Measurements from ENCODE around the gene TBC1D9B.

Gene TBC1D9B

DNA sequence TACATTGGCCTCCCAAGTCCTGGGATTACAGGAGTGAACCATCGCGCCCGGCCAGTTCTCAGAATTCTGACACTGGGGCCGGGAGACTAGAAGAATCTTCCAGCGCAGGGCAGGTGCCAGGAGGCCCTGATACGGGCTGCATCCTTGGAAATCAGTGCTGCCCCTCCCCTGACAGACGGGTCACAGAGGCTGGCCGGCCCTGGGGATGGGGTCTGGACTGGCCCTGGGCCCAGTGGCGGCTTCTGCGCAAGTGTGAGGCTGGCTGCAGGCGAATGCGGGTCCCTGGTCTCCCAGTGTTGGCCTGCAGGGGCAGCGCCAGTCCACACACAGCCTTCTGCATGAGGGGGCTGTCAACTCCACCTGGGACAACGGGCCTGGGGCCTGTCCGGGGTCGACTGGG is 831 bp upstream of the TBC1D9B start:
- DNase-seq (ENCODE audit: low read depth in 3 of 3, low spot score in 1 of 3): no peak

GRCh38 chr5:179906795-179907555 is 722 bp downstream of the TBC1D9B start:
- DNase-seq (ENCODE audit: low read depth in 3 of 3, low spot score in 1 of 3): peak in 1 of 3 donors; percentile 15

DNA sequence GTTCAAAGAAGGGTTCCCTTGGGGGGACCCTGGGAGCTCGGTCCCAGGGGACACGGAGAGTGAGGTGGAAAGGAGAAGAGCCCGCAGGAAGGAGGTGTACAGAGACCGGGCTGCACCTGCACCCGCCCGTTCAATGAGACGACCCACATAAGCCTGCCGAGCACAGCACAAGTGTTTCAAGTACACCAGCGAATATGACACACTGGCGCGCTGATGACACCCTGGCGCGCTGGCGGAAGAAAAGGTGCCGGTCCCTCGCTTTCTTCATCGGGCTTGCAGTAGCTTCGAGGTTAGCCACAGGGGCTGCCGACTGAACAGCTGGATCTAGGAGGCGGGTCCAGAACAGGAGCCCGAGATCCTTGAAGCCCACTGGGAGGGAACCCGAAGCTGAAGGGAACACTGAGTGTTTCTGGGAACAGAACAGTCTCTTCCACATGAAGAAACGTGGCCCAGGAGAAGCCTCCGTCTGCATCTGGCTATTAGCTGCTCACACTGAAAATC is 1.4 kb downstream of the TBC1D9B start:
- DNase-seq (ENCODE audit: low read depth in 3 of 3, low spot score in 1 of 3): no peak

DNA sequence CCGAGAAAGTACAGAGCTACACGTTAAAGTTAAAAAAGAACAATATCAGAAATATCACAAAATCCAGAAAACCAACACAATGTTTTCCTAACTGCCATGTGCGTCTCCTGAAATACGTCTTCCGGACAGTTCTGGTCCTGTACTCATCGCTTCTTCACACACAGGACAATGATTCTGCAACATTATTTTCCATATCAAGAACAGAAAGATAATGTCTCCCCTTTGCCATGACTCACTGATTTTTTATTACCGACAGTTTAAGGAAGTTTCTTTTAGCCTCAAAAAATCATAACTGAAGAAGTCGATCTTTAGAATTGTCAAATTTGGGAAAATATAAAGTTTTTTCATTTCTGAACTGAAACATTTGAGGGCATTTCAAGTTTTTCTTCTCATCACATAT is 2.5 kb downstream of the TBC1D9B start:
- DNase-seq (ENCODE audit: low read depth in 3 of 3, low spot score in 1 of 3): no peak

DNA sequence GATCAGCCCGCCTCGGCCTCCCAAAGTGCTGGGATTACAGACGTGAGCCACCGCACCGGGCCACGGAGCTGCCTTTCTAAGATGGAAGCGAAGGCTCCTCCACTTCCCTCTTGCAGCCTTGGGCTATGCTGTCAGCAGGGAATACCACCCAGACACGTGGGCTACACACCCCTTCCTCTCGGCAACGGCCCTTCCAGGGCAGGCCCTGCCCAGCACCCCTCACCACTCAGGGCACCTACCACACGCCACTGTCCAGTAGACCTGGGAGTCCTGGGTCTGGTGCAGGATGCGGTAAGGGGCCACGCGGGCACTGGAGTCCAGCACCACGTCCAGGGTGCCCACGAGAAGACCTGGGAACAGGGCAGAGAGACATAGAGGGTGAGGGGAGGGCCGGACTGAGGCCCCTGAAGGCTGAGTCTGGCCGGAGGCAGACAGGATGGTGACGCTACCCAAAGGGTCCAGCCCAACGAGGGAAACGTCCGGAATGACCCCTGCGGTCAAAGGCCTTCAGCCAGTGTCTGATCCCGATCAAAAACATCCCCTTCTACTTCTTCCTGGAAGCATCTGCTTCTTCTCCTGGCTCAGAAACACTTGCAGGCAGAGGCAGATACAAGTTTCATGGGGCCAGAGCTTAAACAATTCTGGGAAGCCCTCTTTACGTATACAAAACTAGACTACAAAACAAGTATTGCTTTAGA is 3.1 kb downstream of the TBC1D9B start:
- DNase-seq (ENCODE audit: low read depth in 3 of 3, low spot score in 1 of 3): no peak

DNA sequence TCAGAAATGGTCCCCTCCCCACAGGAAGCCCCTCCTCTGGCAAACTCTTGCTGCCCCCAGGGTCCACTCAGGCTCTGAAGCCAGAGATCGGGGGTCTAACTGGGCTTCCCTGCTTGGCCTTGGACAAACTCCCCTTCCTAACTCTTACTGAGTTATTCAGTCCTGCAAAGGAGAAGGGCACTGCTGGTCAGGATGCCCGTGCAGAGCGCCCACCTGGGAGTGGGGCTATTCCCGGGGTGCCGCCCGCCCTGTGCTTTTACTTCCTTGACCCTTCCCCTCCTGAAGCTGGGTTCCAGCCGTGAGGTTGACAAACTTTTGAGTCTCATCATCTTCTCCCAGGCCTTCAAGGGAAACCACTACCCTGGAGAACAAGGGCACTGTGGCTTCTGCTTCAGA is 4.9 kb downstream of the TBC1D9B start:
- DNase-seq (ENCODE audit: low read depth in 3 of 3, low spot score in 1 of 3): no peak

GRCh38 chr5:179901915-179902762 is 5.6 kb downstream of the TBC1D9B start:
- DNase-seq (ENCODE audit: low read depth in 3 of 3, low spot score in 1 of 3): no peak

GRCh38 chr5:179901462-179901861 is 6.2 kb downstream of the TBC1D9B start:
- DNase-seq (ENCODE audit: low read depth in 3 of 3, low spot score in 1 of 3): no peak

GRCh38 chr5:179900711-179901110 is 7.0 kb downstream of the TBC1D9B start:
- DNase-seq (ENCODE audit: low read depth in 3 of 3, low spot score in 1 of 3): no peak

DNA sequence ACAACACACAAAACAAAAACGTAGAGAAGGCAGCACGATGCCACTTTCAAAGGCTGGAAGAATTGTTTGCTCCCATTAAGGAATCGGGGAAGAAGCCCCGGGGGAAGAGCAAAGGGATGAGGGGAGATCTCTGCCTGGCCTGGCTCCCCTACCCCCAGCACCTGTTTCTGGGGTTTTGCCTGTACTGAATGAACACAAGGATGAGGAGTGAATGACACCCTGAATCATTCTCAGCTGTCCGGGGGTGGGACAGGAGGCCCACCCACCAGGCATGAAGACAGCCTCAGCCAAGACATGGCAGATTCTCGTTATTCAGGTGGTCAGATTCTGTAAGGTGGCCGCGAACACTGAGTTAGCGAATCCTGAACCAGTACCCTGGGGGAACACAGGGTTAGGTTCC is 7.5 kb downstream of the TBC1D9B start:
- DNase-seq (ENCODE audit: low read depth in 3 of 3, low spot score in 1 of 3): no peak

DNA sequence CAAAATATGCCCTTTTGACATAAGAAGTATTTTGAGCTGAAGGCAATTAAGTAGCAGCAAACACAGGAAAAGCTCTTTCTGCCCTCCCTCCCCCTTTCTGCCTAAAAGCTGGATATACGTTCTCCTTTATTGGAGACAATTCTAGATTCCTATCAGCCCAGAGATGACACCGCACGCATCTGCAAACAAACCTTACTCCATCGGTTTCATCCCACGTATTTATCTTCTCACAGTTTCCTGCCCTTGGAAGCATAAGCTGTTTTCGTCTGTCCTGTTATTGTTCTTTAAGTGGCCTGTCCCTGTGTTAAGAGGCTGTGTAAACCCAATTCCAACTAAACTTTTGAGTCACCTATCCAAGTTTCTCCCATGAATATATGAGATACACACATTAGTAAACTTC is 11.8 kb downstream of the TBC1D9B start:
- DNase-seq (ENCODE audit: low read depth in 3 of 3, low spot score in 1 of 3): no peak

DNA sequence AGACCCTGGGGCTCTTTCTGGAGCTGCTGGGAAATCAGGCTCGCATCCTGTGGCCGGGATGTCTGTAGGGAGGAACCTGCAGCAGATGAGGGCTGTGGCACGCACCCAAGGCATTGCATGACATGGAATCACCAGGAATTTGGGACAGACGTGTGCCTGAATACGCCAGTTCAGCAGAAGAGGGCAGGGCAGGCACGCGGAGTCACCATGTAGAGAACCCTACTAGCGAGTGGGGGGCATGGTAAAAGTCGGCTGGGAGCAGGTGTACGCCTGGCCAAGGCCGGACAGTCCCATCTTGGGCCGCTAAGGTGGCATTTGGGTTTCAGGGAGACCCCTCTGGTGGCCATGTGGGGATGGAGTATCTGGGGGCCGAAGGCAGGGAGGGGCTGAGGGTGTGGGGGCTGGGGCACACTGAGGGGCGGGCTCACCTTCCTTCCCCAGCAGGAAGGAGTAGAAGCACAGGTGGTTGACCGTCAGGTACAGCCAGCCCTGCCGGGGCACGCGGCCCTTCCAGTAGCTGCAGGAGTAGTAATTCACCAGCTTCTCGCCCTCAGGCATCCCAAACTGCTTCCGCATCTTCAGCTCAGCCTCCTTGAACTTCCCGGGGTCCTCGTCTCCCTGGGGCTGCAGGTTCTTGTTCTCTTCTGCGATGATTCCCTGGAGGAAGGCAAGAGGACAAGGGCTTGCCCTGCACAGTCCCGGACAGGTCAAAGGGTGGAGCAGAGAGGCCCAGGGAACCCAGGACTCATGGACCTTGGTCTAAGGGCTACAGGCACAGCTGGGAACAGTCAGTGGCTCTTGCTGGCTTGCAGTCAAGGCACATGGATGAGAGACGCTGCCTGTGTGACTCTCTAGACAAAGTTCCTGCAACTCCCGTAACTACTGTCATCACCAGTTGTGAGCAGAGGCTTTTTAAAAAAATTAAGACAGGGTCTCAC is 13.5 kb downstream of the TBC1D9B start:
- DNase-seq (ENCODE audit: low read depth in 3 of 3, low spot score in 1 of 3): no peak

DNA sequence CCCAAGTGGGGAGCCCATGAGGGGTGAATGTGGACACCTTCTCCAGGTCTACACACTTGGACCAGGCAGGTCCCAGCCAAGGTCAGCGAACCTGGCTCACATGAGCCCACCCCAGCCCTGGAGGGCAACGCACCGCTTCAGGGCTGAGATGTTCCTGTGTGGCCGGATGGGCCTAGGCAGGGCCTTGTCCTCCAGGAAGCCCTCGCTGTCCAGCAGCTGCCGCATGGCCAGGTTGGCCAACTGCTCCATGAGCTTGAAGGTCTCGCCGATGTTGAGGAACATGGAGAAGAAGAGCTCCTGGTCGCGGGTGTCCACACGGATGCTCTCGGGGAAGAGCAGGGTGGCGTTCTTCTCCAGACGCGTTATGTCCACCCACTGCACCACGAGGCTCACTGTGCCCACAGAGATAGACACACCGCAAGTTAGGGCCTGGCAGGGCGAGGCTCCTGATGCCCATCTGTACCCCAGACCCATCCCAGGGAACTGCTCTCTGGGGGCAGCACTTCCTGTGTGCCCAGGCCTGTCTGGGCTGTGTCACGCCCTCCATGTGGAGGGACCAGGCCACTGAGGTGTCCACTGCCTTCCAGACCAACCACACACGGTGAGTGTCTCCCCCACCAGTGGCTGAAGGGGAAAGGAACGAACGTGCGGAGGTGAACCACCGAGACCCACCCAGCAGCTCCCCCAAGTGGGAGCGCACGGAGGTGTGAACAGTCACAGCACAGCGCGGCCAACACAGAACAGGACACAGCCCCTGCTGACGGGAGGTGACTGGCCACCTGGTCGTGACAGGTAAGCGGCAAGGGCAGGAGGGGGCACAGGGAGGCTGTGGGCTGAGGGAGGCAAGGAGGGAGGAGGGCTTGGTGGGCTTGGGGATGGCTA is 14.4 kb downstream of the TBC1D9B start:
- no peak for DNase-seq (ENCODE audit: low read depth in 3 of 3, low spot score in 1 of 3)

DNA sequence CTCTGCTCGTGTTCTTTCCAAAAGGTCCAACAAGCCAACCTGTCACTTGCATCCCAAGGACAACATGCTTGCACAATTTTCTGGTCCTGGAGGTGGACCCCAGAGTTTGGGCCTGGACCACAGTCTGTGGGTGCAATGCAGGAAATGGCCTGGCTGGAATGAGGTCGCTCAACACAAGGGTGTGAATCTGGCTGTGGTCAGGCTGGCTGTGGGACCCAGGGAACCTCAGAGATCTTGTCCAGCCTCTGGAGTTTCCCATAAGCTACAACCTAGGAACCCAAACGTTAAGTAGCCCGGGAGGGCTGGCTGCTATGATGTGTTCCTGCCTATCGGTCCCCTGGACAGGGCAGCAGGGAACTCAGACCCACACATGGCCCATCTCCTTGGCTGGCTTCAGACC is 15.4 kb downstream of the TBC1D9B start:
- no peak for DNase-seq (ENCODE audit: low read depth in 3 of 3, low spot score in 1 of 3)

- DNase-seq (ENCODE audit: low read depth in 3 of 3, low spot score in 1 of 3): no peak
These were observed 16.7 kb downstream of the TBC1D9B start for GRCh38 chr5:179890751-179891682.

GRCh38 chr5:179889885-179890284 is 17.8 kb downstream of the TBC1D9B start:
- DNase-seq (ENCODE audit: low read depth in 3 of 3, low spot score in 1 of 3): no peak

- no peak for DNase-seq (ENCODE audit: low read depth in 3 of 3, low spot score in 1 of 3)
These were observed 19.9 kb downstream of the TBC1D9B start for GRCh38 chr5:179887802-179888201.

DNA sequence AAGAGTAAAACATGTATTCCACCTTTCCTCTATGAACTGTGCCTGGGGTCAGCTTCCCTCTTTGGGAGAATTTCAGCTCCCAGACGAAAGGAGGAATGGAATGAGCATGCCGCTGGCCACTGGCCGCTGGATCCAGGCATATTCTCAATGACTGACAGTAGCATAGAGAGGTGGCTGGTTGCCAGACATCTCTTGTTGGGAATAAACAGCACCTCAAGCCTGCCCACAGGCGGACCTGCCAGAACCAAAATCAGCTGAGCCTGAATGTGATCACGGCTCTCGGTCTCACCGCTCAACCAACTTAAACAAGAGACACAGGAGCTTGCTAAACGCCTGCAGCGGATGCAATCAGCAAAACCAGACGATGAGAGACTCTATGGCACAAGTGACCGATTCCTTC is 20.6 kb downstream of the TBC1D9B start:
- DNase-seq (ENCODE audit: low read depth in 3 of 3, low spot score in 1 of 3): no peak

Data from stimulated activated CD4-positive, alpha-beta T cell treated with anti-CD3 and anti-CD28 coated beads, TNF-alpha, amount 100 ng/mL, for 1 hour (primary cell).